K562 (cell line): ENCODE measurements around the gene GABBR1. TPM values are rescaled to one million over a fixed set of nuclear protein-coding genes. Genes with fewer than 3 reads are reported as not detected.

Source experiments
- ATAC-seq: fragments of 200-7000 bp; cut with Tn5 transposase; 3 replicates; pipeline ENCODE4 v1.9.1; 2020; ENCODE audit warnings: moderate library complexity
- BruUV-seq: library from RNA; stranded (reverse); fragments of 400-500 nt; replicated peaks from 2 replicates; lab custom pipeline; 2021; lab: Mats Ljungman, UMichigan
- CTCF ChIA-PET: fragments of 300-600 bp; formaldehyde crosslinking; extraction: SDS; loops from one replicate; lab custom pipeline; 2021; ENCODE audit warnings: low intra/inter-chr PET ratio; lab: Yijun Ruan, JAX
- POLR2A ChIA-PET: fragments of 300-600, 350-650 bp; sonication (Branson Sonifier 250); formaldehyde crosslinking; extraction: SDS; loops from one replicate; lab custom pipeline; 2021; ENCODE audit warnings: antibody characterized with exemption, inconsistent platforms; lab: Yijun Ruan, JAX
- DNase-seq, 4 experiments: peaks; one replicate each; pipeline versions ENCODE4 v3.0.0 to v3.0.0-alpha.2; 2011 to 2018; ENCODE audit warnings: low spot score in 3 of 4, mixed read lengths in 3 of 4; ENCODE audit errors: extremely low read depth in 1 of 4
- FAIRE-seq: peaks from 2 replicates; lab custom pipeline; 2011; peaks lifted over from hg19 to GRCh38; lab: Jason Lieb, UNC
- H2AFZ ChIP-seq: 2 replicates; pipeline ENCODE4 v1.6.0; 2011; ENCODE audit warnings: low read depth, low read length, control low read depth, inconsistent platforms
- H3K27ac ChIP-seq: fragments of 200-600 bp; 3 replicates; pipeline ENCODE4 v1.8.0; 2011; ENCODE audit warnings: low read depth, mild to moderate bottlenecking, control low read depth, inconsistent platforms, low read length, moderate library complexity, mixed read lengths; ENCODE audit errors: extremely low read depth
- H3K27me3 ChIP-seq, 2 experiments: fragments of 300-600 bp in 1 of 2; 2 replicates in 1 of 2; 3 replicates in 1 of 2; pipeline versions ENCODE4 v1.6.0 to v1.8.0; 2011; ENCODE audit warnings: inconsistent platforms in 2 of 2, low read length in 2 of 2, mild to moderate bottlenecking in 1 of 2, mixed read lengths in 1 of 2, moderate library complexity in 1 of 2; ENCODE audit not compliant: control insufficient read depth in 2 of 2, insufficient read depth in 2 of 2
- H3K36me3 ChIP-seq: fragments of 300-600 bp; 3 replicates; pipeline ENCODE4 v1.8.0; 2011; ENCODE audit warnings: mild to moderate bottlenecking, low read length, inconsistent platforms; ENCODE audit not compliant: control insufficient read depth, insufficient read depth
- H3K4me1 ChIP-seq, 2 experiments: fragments of 200-600 bp in 1 of 2; replicated peaks in 1 of 2; 2 replicates in 1 of 2; 3 replicates in 1 of 2; pipeline versions ENCODE4 v1.5.1 to v1.8.0; 2011; ENCODE audit warnings: inconsistent platforms in 2 of 2, low read length in 2 of 2, mild to moderate bottlenecking in 1 of 2, mixed read lengths in 1 of 2, moderate library complexity in 1 of 2; ENCODE audit not compliant: control insufficient read depth in 2 of 2, insufficient read depth in 2 of 2
- H3K4me2 ChIP-seq: 2 replicates; pipeline ENCODE4 v1.6.1; 2011; ENCODE audit warnings: low read length, control low read depth, inconsistent platforms, mixed read lengths; ENCODE audit not compliant: insufficient read depth
- H3K4me3 ChIP-seq: fragments of 200-600 bp; sonication (generic), shearing (Covaris generic); 2 replicates; pipeline ENCODE4 v1.5.1; 2016; ENCODE audit warnings: control low read depth, inconsistent platforms
- H3K79me2 ChIP-seq: fragments of 200-600 bp; 3 replicates; pipeline ENCODE4 v1.8.0; 2011; ENCODE audit warnings: low read length, inconsistent platforms; ENCODE audit not compliant: control insufficient read depth, insufficient read depth
- H3K9ac ChIP-seq, 2 experiments: 2 replicates each; pipeline versions ENCODE4 v1.6.0 to v1.6.1; 2011; ENCODE audit warnings: low read depth in 2 of 2, low read length in 2 of 2, control low read depth in 1 of 2, inconsistent platforms in 1 of 2, mild to moderate bottlenecking in 1 of 2, mixed read lengths in 1 of 2; ENCODE audit not compliant: insufficient read depth in 1 of 2
- H3K9me1 ChIP-seq: one replicate; pipeline ENCODE4 v1.6.0; 2011; ENCODE audit warnings: inconsistent platforms, mild to moderate bottlenecking, low read length, moderate library complexity; ENCODE audit not compliant: control insufficient read depth, insufficient read depth
- H3K9me3 ChIP-seq: replicated peaks from 2 replicates; pipeline ENCODE4 v1.5.1; 2011; ENCODE audit warnings: low read depth, low read length, inconsistent platforms; ENCODE audit not compliant: control insufficient read depth, insufficient read depth
- H4K20me1 ChIP-seq: replicated peaks from 2 replicates; pipeline ENCODE4 v1.6.1; 2011; ENCODE audit warnings: low read length, inconsistent platforms, mixed read lengths; ENCODE audit not compliant: control insufficient read depth, insufficient read depth
- HSF4 ChIP-seq: fragments of 250-450 bp; sonication (Bioruptor Pico); IDR thresholded peaks from 2 replicates; pipeline ENCODE4 v2.1.2; 2022; ENCODE audit warnings: mild to moderate bottlenecking, moderate library complexity, borderline replicate concordance
- NBN ChIP-seq: fragments of 450-650 bp; IDR thresholded peaks from 2 replicates; pipeline ENCODE4 v1.6.1; 2016; ENCODE audit warnings: low read depth, mild to moderate bottlenecking
- NR3C1 ChIP-seq: sonication (generic); formaldehyde crosslinking; IDR thresholded peaks from 2 replicates; pipeline ENCODE4 v1.8.1; 2022; ENCODE audit warnings: missing genetic modification reagents
- SREBF1 ChIP-seq: fragments of 150-350 bp; IDR thresholded peaks from 2 replicates; pipeline ENCODE4 v1.6.1; 2014; ENCODE audit warnings: antibody characterized with exemption, low read depth, low read length, borderline replicate concordance
- ZHX1 ChIP-seq: fragments of 150-350 bp; conservative IDR thresholded peaks from 2 replicates; pipeline ENCODE4 v1.6.1; 2014; ENCODE audit warnings: low read length
- in situ Hi-C: fragments of 300-500 bp; cut with MboI; formaldehyde crosslinking; loops from 4 replicates; pipeline ENCODE4 v1.15.0; 2018; ENCODE audit warnings: inconsistent platforms, mixed read lengths
- intact Hi-C: fragments of 100-400 bp; cut with micrococcal nuclease; formaldehyde crosslinking; loops from 2 replicates; pipeline ENCODE4 v1.14.2; 2022
- polyA plus RNA-seq, 8 experiments: library from polyadenylated mRNA; depleted of rRNA in 4 of 8; stranded (reverse) in 5 of 8; unstranded in 3 of 8; fragments of >200 nt; fragmentation: Nextera tagmentation in 2 of 8; fragmentation: Illumina TruSeq in 1 of 8; extraction: Ambion mirVana in 2 of 8; extraction: Trizol in 1 of 8; gene quantifications; 2 replicates each; pipeline versions ENCODE4 v1.2.1 to v1.2.3, GENCODE V29; 2011 to 2014; ENCODE audit warnings: inconsistent platforms in 1 of 8, missing spikeins in 1 of 8
- total RNA-seq, 7 experiments: library from RNA; depleted of rRNA in 6 of 7; stranded (reverse); fragments of >200 nt in 6 of 7; fragmentation: Illumina TruSeq in 2 of 7; extraction: Trizol in 2 of 7; gene quantifications; 2 replicates each; pipeline versions ENCODE4 v1.2.1 to v1.2.3, GENCODE V29; 2011 to 2021; ENCODE audit warnings: low replicate concordance in 1 of 7
- TF ChIP-seq, protein P1 (sequence below): fragments of 250-450 bp; sonication (Bioruptor Pico); IDR thresholded peaks from 2 replicates; pipeline ENCODE4 v1.8.0; 2021; ENCODE audit warnings: moderate library complexity, mild to moderate bottlenecking, inconsistent platforms

GABBR1 gene
- total and polyA plus RNA-seq, 9 of the 15 experiments (the other 6 are each of a cell fraction or from before 2014, with no cell fraction given): 2.2 to 48.3 (median 20.8) TPM

DNA sequence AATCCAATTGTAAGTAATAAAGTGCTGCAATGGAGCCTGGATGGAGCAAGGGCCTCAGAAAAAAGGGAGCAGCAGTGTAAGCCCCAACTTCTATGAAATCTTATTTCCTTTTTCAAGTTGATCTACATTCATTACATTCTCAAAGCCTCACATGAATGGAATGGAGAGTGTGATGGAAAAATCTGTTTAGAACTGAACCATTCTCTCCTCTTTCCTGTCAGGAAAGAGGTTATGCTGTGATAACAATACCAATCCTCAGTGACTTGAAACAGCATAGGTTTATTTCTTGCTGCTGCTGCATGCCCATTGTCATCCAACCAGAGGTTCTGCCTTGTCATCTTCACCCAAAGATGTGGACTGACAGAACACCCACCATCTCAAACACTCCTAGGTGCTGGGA is 56.9 kb downstream of the GABBR1 start:
- BruUV-seq: no TSS peak
- TF ChIP-seq HSF4: no peak
- TF ChIP-seq, protein P1, sequence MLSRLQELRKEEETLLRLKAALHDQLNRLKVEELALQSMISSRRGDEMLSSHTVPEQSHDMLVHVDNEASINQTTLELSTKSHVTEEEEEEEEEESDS (CRISPR knock-in tag): no peak
- no peak for TF ChIP-seq NR3C1 (CRISPR knock-in tag)
- no peak for TF ChIP-seq ZHX1
- no peak for TF ChIP-seq SREBF1
- no peak for TF ChIP-seq NBN
- Histone ChIP-seq H4K20me1 (no peaks in the 10 kb centered on the region), H3K4me3 (no peak overlapping the region), H3K9me1 (no peaks in the 10 kb centered on the region), H3K36me3 (no peaks in the 10 kb centered on the region), H3K27ac (no peak overlapping the region), H2AFZ (no peak overlapping the region), H3K9me3 (no peaks in the 10 kb centered on the region; the same call in 1 of the 2 replicates), H3K4me1 (no peaks in the 10 kb centered on the region), H3K27me3 (peaks cover 11 to 31% of the 10 kb centered on the region in 2 experiments), H3K9ac (no peak overlapping the region), H3K79me2 (no peaks in the 10 kb centered on the region), H3K4me2 (no peak overlapping the region)
- ChIA-PET CTCF (no interaction called here), POLR2A (no interaction called here)
- no peak for ATAC-seq
- no peak for FAIRE-seq
- in situ Hi-C loops (loop anchor here (25.0 kb wide), 1 partner anchor 739 kb away; no protein-coding TSS in a partner anchor), intact Hi-C loops (no loop called here)
- DNase-seq: no peak
